NT2/D1 (cell line): ENCODE data around the gene ST6GALNAC6.
A peak's percentile ranks its signal among the peaks of the same experiment; 100 is the strongest.

Experiments used
- DNase-seq: peaks from one replicate; pipeline ENCODE4 v3.0.0-alpha.2; 2011; ENCODE audit warnings: low read depth, low spot score
- H3K27me3 ChIP-seq: 2 replicates; pipeline ENCODE4 v1.6.0; 2011; ENCODE audit warnings: mild to moderate bottlenecking; ENCODE audit not compliant: insufficient read length, insufficient read depth
- H3K36me3 ChIP-seq: 2 replicates; pipeline ENCODE4 v1.6.1; 2011; ENCODE audit warnings: mild to moderate bottlenecking, low read length, mixed read lengths; ENCODE audit not compliant: insufficient read depth, insufficient read length
- H3K4me1 ChIP-seq: 2 replicates; pipeline ENCODE4 v1.5.1; 2011; ENCODE audit not compliant: insufficient read depth, insufficient read length
- H3K4me3 ChIP-seq: 2 replicates; pipeline ENCODE4 v1.5.1; 2011; ENCODE audit warnings: low read depth; ENCODE audit not compliant: insufficient read length
- H3K9ac ChIP-seq: 2 replicates; pipeline ENCODE4 v1.6.0; 2011; ENCODE audit warnings: low read depth; ENCODE audit not compliant: insufficient read length
- H3K9me3 ChIP-seq: 2 replicates; pipeline ENCODE4 v1.5.1; 2011; ENCODE audit warnings: mild to moderate bottlenecking, low read length; ENCODE audit not compliant: insufficient read depth
- SUZ12 ChIP-seq: IDR thresholded peaks from 2 replicates; pipeline ENCODE4 v1.6.1; 2011; ENCODE audit not compliant: insufficient read length, insufficient read depth; ENCODE audit errors: extremely low read depth
- YY1 ChIP-seq: IDR thresholded peaks from 2 replicates; pipeline ENCODE4 v1.6.1; 2011; ENCODE audit not compliant: insufficient read length, insufficient read depth
- ZNF274 ChIP-seq: IDR thresholded peaks from 2 replicates; pipeline ENCODE4 v1.6.1; 2011; ENCODE audit warnings: mild to moderate bottlenecking, low read depth, low read length

The ST6GALNAC6 gene

DNA sequence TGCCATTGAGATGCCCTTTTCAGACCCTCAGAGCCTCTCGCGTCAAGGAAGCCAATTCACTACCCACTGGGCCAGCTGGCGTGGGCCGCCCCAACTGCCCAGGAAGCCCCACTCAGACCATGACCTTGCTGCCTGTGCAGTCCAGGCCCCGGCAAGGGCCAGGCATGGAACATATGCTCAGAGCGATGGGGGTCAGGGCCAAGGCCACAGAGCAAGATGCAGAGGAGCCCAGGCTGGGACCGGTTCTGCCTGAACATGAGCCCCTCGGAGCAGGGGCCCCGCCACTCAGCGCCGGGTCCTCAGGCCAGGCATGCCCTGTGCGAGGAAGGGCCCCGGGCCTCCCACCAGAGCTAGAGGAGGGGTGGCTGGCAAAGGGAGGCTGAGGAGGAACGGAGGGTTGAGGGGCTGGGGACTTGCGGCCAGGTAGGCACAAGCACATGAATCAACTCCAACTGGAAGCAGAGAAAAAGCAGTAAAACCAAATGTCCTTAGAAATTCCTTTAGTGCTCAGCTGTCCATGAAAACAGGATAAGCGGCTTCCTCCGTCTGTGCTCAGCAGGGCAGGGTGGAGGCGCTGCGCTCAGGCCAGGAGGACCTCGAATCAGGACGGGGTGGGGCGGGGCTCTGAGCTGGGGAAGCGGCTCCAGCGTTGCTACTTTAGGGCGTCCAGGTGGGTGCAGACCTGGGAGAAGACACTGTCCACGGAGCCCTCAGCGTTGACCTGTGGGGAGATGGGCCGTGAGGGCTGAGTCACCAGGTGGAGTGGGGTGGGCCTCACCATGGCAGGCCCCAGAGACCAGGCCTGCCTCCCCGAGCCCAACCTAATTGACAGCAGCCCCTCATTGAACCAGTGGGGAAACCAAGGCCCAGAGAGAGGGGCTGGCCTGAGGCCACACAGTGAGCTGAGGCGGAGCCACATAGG, 31.8 kb downstream of the ST6GALNAC6 start:
- Histone ChIP-seq H3K9ac (peak overlapping the region; percentile 42), H3K4me1 (peaks cover 21% of the 10 kb centered on the region)
- DNase-seq, result no peak

DNA sequence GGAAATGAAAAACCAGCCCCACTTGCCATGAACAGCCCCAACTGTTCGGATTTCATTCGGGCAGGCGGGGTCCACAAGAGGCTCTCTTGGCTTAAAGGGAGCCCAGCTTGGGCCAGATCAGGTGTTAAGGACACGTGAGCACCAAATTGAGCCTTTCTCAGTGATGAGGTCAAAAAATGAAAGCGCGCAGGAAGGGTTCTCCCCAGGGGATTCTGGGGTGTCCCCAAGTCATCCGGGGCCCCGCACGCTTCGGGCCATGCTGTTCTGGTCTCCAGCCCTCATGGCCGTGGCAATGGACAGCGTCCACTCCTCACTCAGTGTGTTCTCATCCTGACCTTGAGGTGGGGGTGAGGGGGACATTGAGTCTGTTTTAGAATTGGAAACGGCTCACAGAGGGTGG, 32.9 kb downstream of the ST6GALNAC6 start:
- Histone ChIP-seq H3K36me3 (peaks cover 30% of the 10 kb centered on the region), H3K9me3 (no peaks in the 10 kb centered on the region), H3K27me3 (no peaks in the 10 kb centered on the region), H3K4me1 (peaks cover 19% of the 10 kb centered on the region), H3K9ac (no peak overlapping the region), H3K4me3 (no peak overlapping the region)
- TF ChIP-seq ZNF274, result no peak
- TF ChIP-seq SUZ12, result no peak
- TF ChIP-seq YY1, result no peak
- DNase-seq, result no peak

More for the DNA sequence above, 31.8 kb downstream of the ST6GALNAC6 start:
- Histone ChIP-seq H3K27me3 (no peaks in the 10 kb centered on the region), H3K4me3 (no peak overlapping the region), H3K36me3 (peaks cover 39% of the 10 kb centered on the region), H3K9me3 (no peaks in the 10 kb centered on the region)
- TF ChIP-seq ZNF274 (no peak), SUZ12 (no peak), YY1 (no peak)

DNA sequence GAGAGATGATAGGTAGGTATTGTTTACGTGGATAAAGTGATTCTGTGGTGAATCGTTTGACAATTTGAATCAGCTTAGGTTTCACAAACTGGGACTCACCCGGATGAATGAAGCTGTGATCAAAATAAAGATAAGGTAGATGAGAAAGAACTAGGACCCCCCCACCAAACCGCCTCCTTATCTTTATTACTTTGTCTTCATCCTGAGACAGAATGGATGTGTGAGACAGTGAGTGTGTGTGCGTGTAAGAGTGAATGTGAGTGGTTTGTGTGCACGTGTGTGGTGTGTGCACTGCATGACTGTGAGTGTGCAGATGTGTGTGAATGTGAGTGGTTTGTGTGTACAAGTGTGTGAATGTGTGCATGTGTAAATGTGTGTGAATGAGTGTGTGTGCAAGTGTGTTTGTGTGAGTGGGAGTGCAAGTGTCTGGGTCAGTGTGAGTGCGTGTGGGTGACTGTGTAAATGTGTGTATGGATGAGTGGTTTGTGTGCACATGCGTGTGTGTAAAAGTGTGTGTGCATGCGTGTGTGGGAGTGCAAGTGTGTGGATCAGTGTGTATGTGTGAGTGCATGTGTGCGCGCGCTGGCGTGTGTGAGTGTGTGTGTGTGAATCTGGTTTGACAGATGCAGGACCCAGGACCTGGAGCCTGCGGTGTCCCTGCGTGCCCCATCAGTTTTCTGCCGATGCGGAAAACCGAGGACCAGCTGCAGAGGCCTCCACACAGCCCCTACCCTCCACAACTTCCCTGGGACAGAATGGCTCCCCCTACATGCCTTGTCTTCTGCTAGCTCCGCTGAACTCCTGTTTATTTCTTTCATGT, 33.5 kb downstream of the ST6GALNAC6 start:
- DNase-seq, result no peak
- peaks cover 19% of the 10 kb centered on the region for H3K4me1 ChIP-seq
- peaks cover 23% of the 10 kb centered on the region for H3K36me3 ChIP-seq
- TF ChIP-seq SUZ12 (no peak), ZNF274 (no peak)
- H3K9me3 ChIP-seq, result no peaks in the 10 kb centered on the region
- no peak overlapping the region for H3K4me3 ChIP-seq
- no peaks in the 10 kb centered on the region for H3K27me3 ChIP-seq
- H3K9ac ChIP-seq, result no peak overlapping the region

DNA sequence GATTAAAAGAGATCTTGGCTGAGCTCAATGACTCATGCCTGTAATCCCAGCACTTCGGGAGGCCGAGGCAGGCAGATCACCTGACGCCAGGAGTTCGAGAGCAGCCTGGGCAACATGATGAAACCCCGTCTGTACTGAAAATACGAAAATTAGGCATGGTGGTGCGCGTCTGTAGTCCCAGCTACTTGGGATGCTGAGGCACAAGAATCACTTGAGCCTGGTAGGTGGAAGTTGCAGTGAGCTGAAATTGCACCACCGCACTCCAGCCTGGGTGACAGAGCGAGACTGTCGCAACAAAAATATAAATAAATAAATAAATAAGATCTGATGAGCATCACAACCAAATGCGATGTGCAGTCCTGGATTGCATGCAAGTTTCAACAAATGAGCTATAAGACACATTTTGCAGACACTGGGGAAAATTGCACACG, 36.2 kb downstream of the ST6GALNAC6 start:
- no peak for DNase-seq
- Histone ChIP-seq H3K9ac (no peak overlapping the region), H3K9me3 (no peaks in the 10 kb centered on the region), H3K4me1 (peaks cover 10% of the 10 kb centered on the region), H3K36me3 (peaks cover 18% of the 10 kb centered on the region), H3K27me3 (no peaks in the 10 kb centered on the region), H3K4me3 (no peak overlapping the region)
- TF ChIP-seq YY1 (no peak), ZNF274 (no peak), SUZ12 (no peak)

DNA sequence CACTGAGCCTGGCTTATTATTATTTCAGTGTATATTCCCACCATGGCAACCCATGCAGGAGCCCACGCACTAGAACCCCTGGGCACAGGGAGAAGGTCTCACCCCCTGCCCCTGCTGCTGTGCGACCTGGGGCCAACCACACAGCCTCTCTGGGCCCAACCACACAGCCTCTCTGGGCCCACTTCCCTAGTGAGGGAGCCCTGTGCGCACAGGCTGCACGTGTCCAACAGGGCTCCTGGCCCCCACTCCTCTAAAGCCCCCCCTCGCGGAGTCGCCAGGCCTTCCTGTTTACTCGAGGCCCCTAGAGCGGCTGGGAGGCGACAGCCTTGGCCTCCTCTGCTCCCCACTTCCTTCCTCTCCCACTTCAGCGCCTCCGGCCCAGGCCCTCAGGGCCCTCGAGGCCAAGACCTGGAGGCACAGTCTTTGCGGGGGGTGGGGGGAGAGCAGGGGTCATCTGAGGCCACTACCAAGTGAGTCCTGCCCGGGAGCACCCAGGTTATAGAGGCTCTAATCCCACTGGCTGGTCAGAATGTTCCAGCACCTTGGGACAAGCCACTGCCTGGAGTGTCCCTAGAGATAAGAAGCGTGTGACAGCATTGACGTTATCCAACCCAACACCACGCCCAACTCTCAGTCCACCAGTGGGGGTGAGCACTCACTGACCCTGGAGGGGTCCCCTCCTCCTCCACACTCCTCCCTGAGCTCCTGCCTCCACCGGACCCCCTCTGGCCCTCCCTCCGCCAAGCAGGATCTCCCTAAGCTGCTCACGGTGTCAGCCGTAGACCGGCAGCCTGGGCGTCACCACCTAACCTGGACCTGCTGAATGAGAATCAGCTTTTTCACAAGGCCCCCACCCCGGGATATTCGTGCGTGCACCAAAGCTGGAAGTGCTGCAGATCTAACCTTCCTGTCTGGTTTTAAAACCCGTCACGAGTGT, 37.1 kb downstream of the ST6GALNAC6 start:
- Histone ChIP-seq H3K36me3 (peaks cover 9% of the 10 kb centered on the region), H3K9me3 (no peaks in the 10 kb centered on the region), H3K4me3 (no peak overlapping the region), H3K9ac (no peak overlapping the region), H3K4me1 (peaks cover 3% of the 10 kb centered on the region), H3K27me3 (no peaks in the 10 kb centered on the region)
- TF ChIP-seq ZNF274 (no peak), YY1 (no peak), SUZ12 (no peak)
- no peak for DNase-seq

DNA sequence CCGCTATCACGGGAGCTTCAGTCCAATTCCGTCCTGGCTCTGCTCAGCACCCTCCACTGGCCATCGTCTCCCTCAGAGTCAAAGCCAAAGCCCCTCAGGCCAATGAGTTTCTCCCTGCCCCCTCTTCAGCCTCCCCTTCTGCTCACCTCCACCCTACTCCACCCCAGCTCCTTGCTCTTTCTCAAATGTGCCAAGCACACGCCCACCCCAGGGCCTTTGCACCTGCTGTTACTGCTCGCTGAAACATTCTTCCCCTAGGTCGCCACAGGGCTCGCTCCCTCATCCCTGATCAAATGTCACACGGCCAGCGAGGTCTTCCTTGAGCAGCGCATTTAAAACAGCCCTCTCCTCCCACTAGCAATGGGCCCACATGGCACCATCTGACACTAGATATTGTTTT, 38.6 kb downstream of the ST6GALNAC6 start:
- Histone ChIP-seq H3K4me1 (peaks cover 2% of the 10 kb centered on the region), H3K27me3 (no peaks in the 10 kb centered on the region), H3K4me3 (no peak overlapping the region), H3K36me3 (peaks cover under 1% of the 10 kb centered on the region), H3K9me3 (no peaks in the 10 kb centered on the region), H3K9ac (no peak overlapping the region)
- no peak for TF ChIP-seq YY1
- no peak for TF ChIP-seq SUZ12
- no peak for TF ChIP-seq ZNF274
- DNase-seq, result no peak
